Ovary (tissue), 3 donors: ENCODE results near the gene RNF114.

Experiments
- POLR2A ChIP-seq: fragments of 450-650 bp; IDR thresholded peaks from one replicate; pipeline ENCODE4 v1.6.1; 2017; ENCODE audit warnings: antibody characterized with exemption, mild to moderate bottlenecking, moderate library complexity
- TF ChIP-seq, protein P1 (sequence below), 3 donors: fragments of 450-650 bp in 2 of 3; fragments of 200-600 bp in 1 of 3; IDR thresholded peaks; one replicate each; pipeline versions ENCODE4 v1.5.1 to v1.8.0; 2016 to 2022; ENCODE audit warnings: antibody characterized with exemption in 3 of 3, mild to moderate bottlenecking in 1 of 3
- donor health status: DM: no; HTN: no; CAD: no.

DNA sequence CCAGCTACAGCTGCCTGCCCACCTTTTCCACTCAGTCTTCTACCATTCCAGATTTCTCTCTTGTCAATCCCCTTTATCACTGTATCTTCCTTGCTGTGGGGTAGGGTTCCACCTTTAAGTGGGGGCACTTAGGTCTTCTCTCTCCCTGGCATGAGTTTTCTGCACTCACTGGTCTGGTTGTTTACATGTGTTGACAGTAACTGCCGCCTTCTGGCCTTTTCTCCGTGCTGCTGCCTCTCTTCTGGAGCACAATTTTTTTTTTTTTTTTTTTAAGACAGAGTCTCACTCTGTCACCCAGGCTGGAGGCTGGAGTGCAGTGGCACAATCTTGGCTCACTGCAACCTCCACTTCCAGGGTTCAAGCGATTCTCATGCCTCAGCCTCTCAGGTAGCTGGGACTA, 12.0 kb downstream of the RNF114 start:
- no peak for TF ChIP-seq POLR2A
- TF ChIP-seq, protein P1, sequence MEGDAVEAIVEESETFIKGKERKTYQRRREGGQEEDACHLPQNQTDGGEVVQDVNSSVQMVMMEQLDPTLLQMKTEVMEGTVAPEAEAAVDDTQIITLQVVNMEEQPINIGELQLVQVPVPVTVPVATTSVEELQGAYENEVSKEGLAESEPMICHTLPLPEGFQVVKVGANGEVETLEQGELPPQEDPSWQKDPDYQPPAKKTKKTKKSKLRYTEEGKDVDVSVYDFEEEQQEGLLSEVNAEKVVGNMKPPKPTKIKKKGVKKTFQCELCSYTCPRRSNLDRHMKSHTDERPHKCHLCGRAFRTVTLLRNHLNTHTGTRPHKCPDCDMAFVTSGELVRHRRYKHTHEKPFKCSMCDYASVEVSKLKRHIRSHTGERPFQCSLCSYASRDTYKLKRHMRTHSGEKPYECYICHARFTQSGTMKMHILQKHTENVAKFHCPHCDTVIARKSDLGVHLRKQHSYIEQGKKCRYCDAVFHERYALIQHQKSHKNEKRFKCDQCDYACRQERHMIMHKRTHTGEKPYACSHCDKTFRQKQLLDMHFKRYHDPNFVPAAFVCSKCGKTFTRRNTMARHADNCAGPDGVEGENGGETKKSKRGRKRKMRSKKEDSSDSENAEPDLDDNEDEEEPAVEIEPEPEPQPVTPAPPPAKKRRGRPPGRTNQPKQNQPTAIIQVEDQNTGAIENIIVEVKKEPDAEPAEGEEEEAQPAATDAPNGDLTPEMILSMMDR (IDR thresholded peaks at IDR 0.05) = no peak
